GM23338 (cell line): ENCODE data around the gene TMEM127.

Source experiments
- CREB1 ChIP-seq: fragments of 250-450 bp; sonication (Bioruptor Pico); IDR thresholded peaks from 2 replicates; pipeline ENCODE4 v1.5.0; 2020; ENCODE audit warnings: low read depth, mild to moderate bottlenecking, moderate library complexity
- EZH2 ChIP-seq: fragments of 200-600 bp; sonication (generic); IDR thresholded peaks from one replicate; pipeline ENCODE4 v1.8.0; 2017; ENCODE audit warnings: antibody characterized with exemption, mild to moderate bottlenecking, low read depth; ENCODE audit not compliant: unreplicated experiment
- EZH2phosphoT487 ChIP-seq: fragments of 200-600 bp; sonication (generic); IDR thresholded peaks from one replicate; pipeline ENCODE4 v1.8.1; 2018; ENCODE audit warnings: antibody characterized with exemption; ENCODE audit not compliant: unreplicated experiment
- JUNB ChIP-seq: IDR thresholded peaks from one replicate; pipeline ENCODE4 v1.6.1; 2016; ENCODE audit warnings: antibody characterized with exemption; ENCODE audit not compliant: unreplicated experiment
- NANOG ChIP-seq: IDR thresholded peaks from 2 replicates; pipeline ENCODE4 v1.6.1; 2016; ENCODE audit warnings: antibody characterized with exemption, borderline replicate concordance
- POLR2AphosphoS5 ChIP-seq: IDR thresholded peaks from 2 replicates; pipeline ENCODE4 v1.6.1; 2016; ENCODE audit warnings: antibody characterized with exemption, low read depth
- REST ChIP-seq: IDR thresholded peaks from one replicate; pipeline ENCODE4 v1.6.1; 2018; ENCODE audit warnings: antibody characterized with exemption; ENCODE audit not compliant: unreplicated experiment
- STAT1 ChIP-seq: IDR thresholded peaks from one replicate; pipeline ENCODE4 v1.6.1; 2016; ENCODE audit warnings: antibody characterized with exemption; ENCODE audit not compliant: unreplicated experiment
- ZNF114 ChIP-seq: fragments of 250-450 bp; sonication (Bioruptor Pico); IDR thresholded peaks from 2 replicates; pipeline ENCODE4 v1.5.0; 2020; ENCODE audit warnings: mild to moderate bottlenecking, moderate library complexity
- ZNF462 ChIP-seq: fragments of 250-450 bp; sonication (Bioruptor Pico); IDR thresholded peaks from 2 replicates; pipeline ENCODE4 v1.5.0; 2020; ENCODE audit warnings: mild to moderate bottlenecking, moderate library complexity
- TF ChIP-seq, protein P1 (sequence below), 2 experiments: fragments of 200-600 bp in 1 of 2; sonication (generic) in 1 of 2; conservative IDR thresholded peaks; 2 replicates each; pipeline versions ENCODE4 v1.5.1 to v1.6.1; 2016 to 2017; ENCODE audit warnings: antibody characterized with exemption in 2 of 2, low read depth in 2 of 2, mild to moderate bottlenecking in 2 of 2, moderate library complexity in 1 of 2

- TF ChIP-seq, protein P1, sequence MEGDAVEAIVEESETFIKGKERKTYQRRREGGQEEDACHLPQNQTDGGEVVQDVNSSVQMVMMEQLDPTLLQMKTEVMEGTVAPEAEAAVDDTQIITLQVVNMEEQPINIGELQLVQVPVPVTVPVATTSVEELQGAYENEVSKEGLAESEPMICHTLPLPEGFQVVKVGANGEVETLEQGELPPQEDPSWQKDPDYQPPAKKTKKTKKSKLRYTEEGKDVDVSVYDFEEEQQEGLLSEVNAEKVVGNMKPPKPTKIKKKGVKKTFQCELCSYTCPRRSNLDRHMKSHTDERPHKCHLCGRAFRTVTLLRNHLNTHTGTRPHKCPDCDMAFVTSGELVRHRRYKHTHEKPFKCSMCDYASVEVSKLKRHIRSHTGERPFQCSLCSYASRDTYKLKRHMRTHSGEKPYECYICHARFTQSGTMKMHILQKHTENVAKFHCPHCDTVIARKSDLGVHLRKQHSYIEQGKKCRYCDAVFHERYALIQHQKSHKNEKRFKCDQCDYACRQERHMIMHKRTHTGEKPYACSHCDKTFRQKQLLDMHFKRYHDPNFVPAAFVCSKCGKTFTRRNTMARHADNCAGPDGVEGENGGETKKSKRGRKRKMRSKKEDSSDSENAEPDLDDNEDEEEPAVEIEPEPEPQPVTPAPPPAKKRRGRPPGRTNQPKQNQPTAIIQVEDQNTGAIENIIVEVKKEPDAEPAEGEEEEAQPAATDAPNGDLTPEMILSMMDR (conservative IDR thresholded peaks at IDR 0.05; ENCODE audit: low read depth in 2 of 2) = peak in 1 of 2 experiments; percentile 45; a peak in 3 of 4 replicates
- TF ChIP-seq POLR2AphosphoS5 (no peak), EZH2 (no peak), EZH2phosphoT487 (no peak), CREB1 (CRISPR knock-in tag) (no peak), ZNF114 (no peak), REST (no peak), JUNB (no peak), STAT1 (no peak), ZNF462 (CRISPR knock-in tag) (no peak), NANOG (no peak)
Measured at GRCh38 chr2:96241227-96241626, 24.6 kb downstream of the TMEM127 start.
